ENCODE measurements around the gene TNPO3.

- TF ChIP-seq POLR2AphosphoS5 (IDR thresholded peaks at IDR 0.05) (no peak), CTCF (IDR thresholded peaks at IDR 0.05) (no peak), POLR2A (IDR thresholded peaks at IDR 0.05) (no peak)
Observed at GRCh38 chr7:129089521-129090212, 34.8 kb upstream of the TNPO3 start.

All from breast epithelium (tissue), 3 donors.